Ovary (tissue), 9 donors: ENCODE measurements around the gene RPAP2. TPM values are rescaled to one million over a fixed set of nuclear protein-coding genes. Genes with fewer than 3 reads are reported as not detected.

Experiments used
- DNase-seq, 5 donors: peaks; one replicate each; pipeline ENCODE4 v3.0.0-alpha.2; 2019 to 2020
- H3K27ac ChIP-seq, 2 donors: fragments of 200-600 bp; one replicate each; pipeline versions ENCODE4 v1.5.1 to v1.8.0; 2019 to 2022
- H3K27me3 ChIP-seq: fragments of 200-600 bp; one replicate; pipeline ENCODE4 v1.8.0; 2022
- H3K36me3 ChIP-seq: fragments of 200-600 bp; sonication (generic); one replicate; pipeline ENCODE4 v1.5.1; 2019
- H3K4me1 ChIP-seq: one replicate; pipeline ENCODE4 v1.8.1; 2013; ENCODE audit warnings: mild to moderate bottlenecking, moderate library complexity; ENCODE audit not compliant: insufficient read depth
- H3K4me3 ChIP-seq: fragments of 200-600 bp; sonication (generic); one replicate; pipeline ENCODE4 v1.5.1; 2017
- H3K9me3 ChIP-seq, 2 donors: fragments of 200-600 bp in 1 of 2; sonication (generic) in 1 of 2; one replicate each; pipeline versions ENCODE4 v1.5.1 to v1.8.1; 2013 to 2019; ENCODE audit warnings: mild to moderate bottlenecking in 1 of 2, moderate library complexity in 1 of 2
- EP300 ChIP-seq: sonication (generic); formaldehyde crosslinking; IDR thresholded peaks from one replicate; pipeline ENCODE4 v1.6.1; 2017; ENCODE audit warnings: antibody characterized with exemption
- POLR2A ChIP-seq: fragments of 450-650 bp; IDR thresholded peaks from one replicate; pipeline ENCODE4 v1.6.1; 2017; ENCODE audit warnings: antibody characterized with exemption, mild to moderate bottlenecking, moderate library complexity
- WGBS, 3 donors: extraction: QIAGEN DNeasy Blood & Tissue Kit in 1 of 3; methylation state at CpG; one replicate each; pipeline versions ENCODE4 v1.1.5 to v1.1.7; 2013 to 2017; 5-methylcytosine and 5-hydroxymethylcytosine counted together
- intact Hi-C, 4 donors: fragments of 100-400 bp; cut with DNase I; formaldehyde crosslinking; loops; one replicate each; pipeline versions ENCODE4 v1.11.0 to v1.15.1; 2022 to 2023
- polyA plus RNA-seq, 2 donors: library from polyadenylated mRNA; stranded (reverse); fragments of 200-250 nt in 1 of 2; fragments of 350-450 nt in 1 of 2; fragmentation: Illumina TruSeq in 1 of 2; extraction: RNeasy Lipid Tissue Mini Kit (QIAGEN cat#74804) in 1 of 2; gene quantifications; one replicate each; pipeline ENCODE4 v1.2.3, GENCODE V29; 2013 to 2014
- total RNA-seq, 7 donors: library from RNA; depleted of rRNA in 2 of 7; stranded (reverse); fragments of >200 nt in 2 of 7; fragmentation: NEBNext Ultra II Directional in 3 of 7; extraction: Animal tissue kit (Norgen Biotek cat#: 25700) in 3 of 7; gene quantifications; one replicate each; pipeline versions ENCODE4 v1.1.0 to v1.2.4, GENCODE V29; 2016 to 2023
- TF ChIP-seq, protein P1 (sequence below), 3 donors: fragments of 450-650 bp in 2 of 3; fragments of 200-600 bp in 1 of 3; IDR thresholded peaks; one replicate each; pipeline versions ENCODE4 v1.5.1 to v1.8.0; 2016 to 2022; ENCODE audit warnings: antibody characterized with exemption in 3 of 3, mild to moderate bottlenecking in 1 of 3
- donor health status: DM: no; HTN: no; CAD: no; lungs with moderate emphysema.
- donor health status: DM: no; HTN: no; CAD: no.
- donor health status: Bipolar disorder and iron deficiency.
- donor health status: DM: yes; HTN: yes; CAD: no.
- donor health status: DM: no; HTN: no; CAD: no.
- donor health status: DM: yes; HTN: yes; CAD: no.

Gene RPAP2
- total and polyA plus RNA-seq, 9 donors = 6.3 to 46.4 (median 31.1) TPM

DNA sequence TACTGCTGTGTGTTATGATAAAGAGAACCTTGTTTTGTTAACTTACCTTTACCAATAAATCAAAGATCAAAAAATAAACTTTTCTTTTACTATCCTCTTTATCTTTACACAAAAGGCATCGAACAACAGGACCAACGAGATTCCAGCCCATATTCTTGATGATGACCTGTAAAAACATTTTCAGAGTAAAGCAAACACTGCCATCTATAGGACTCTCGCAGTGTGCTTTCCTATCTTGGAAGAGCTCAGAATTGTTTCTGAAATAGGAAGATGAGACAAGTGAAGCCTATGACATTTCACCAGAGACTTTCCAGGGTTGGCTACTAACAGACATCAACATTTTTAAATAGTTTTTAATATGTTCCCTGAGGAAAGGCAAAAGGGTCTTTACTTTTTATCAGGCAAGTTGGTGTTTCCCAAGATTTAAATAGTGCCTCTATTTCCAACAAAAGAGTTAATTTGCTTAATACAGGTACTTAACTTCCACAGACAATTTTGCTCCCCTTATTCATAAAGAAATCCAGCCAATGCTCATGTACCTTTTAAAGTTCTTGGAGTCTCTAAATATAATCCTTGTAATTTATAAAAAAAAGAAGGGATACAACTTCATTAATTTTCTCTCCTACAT lies 7.4 kb upstream of the RPAP2 start:
- no peak for DNase-seq
- Histone ChIP-seq H3K27me3 (no peaks in the 10 kb centered on the region), H3K4me3 (no peak overlapping the region), H3K27ac (no peak overlapping the region), H3K36me3 (no peaks in the 10 kb centered on the region), H3K4me1 (no peaks in the 10 kb centered on the region), H3K9me3 (no peaks in the 10 kb centered on the region)
- intact Hi-C loops = loop anchor here in 3 of 4 donors (10.0 kb wide), 3 partner anchors 367 to 1007 kb away; partner anchors contain the start of gene CDC7 (in 2 of the 3)
- 7 to 13% (median 8%) methylated on average over 3 of the region's 3 CpGs for WGBS, 3 donors
- TF ChIP-seq, protein P1, sequence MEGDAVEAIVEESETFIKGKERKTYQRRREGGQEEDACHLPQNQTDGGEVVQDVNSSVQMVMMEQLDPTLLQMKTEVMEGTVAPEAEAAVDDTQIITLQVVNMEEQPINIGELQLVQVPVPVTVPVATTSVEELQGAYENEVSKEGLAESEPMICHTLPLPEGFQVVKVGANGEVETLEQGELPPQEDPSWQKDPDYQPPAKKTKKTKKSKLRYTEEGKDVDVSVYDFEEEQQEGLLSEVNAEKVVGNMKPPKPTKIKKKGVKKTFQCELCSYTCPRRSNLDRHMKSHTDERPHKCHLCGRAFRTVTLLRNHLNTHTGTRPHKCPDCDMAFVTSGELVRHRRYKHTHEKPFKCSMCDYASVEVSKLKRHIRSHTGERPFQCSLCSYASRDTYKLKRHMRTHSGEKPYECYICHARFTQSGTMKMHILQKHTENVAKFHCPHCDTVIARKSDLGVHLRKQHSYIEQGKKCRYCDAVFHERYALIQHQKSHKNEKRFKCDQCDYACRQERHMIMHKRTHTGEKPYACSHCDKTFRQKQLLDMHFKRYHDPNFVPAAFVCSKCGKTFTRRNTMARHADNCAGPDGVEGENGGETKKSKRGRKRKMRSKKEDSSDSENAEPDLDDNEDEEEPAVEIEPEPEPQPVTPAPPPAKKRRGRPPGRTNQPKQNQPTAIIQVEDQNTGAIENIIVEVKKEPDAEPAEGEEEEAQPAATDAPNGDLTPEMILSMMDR (IDR thresholded peaks at IDR 0.05) = peak in 2 of 3 donors; percentile 26 to 45
- TF ChIP-seq EP300 = no peak
- no peak for TF ChIP-seq POLR2A

DNA sequence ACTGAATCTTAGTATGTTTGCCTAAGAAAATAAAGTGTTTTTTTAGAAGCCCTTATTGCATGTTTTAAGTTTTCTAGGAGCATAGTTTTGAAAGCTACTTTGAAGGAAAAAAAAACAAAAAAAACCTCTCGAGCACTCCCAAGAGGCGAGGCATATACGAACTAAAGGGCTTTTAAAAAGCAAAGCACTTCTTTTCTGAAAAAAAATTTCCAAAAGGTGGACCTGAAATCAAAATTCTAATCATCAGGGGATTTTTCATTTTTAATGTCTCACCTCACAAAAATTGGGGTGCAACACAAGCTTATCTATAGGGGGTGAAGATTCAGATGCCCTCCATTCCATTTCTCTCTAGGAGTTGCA lies 666 bp upstream of the RPAP2 start:
- no peaks in the 10 kb centered on the region for H3K36me3 ChIP-seq
- peak overlapping the region; percentile 79 to 90 for H3K27ac ChIP-seq
- H3K4me3 ChIP-seq = peak overlapping the region; percentile 66
- no peaks in the 10 kb centered on the region for H3K9me3 ChIP-seq
- intact Hi-C loops = loop anchor here in 3 of 4 donors (10.0 kb wide), 3 partner anchors 373 to 1013 kb away; partner anchors contain the start of gene CDC7 (in 2 of the 3)
- 8 to 15% (median 12%) methylated on average over 3 of the region's 3 CpGs for WGBS, 3 donors
- no peaks in the 10 kb centered on the region for H3K27me3 ChIP-seq
- TF ChIP-seq EP300 = no peak
- no peak for DNase-seq
- H3K4me1 ChIP-seq = peaks cover 5% of the 10 kb centered on the region

- WGBS, 3 donors = 36 to 40% (median 37%) methylated on average over 11 of the region's 11 CpGs
- TF ChIP-seq, protein P1 (IDR thresholded peaks at IDR 0.05) = no peak
- intact Hi-C loops = loop anchor here in 3 of 4 donors (10.0 kb wide), 3 partner anchors 375 to 1015 kb away; partner anchors contain the start of gene CDC7 (in 2 of the 3)
- peaks cover 5% of the 10 kb centered on the region for H3K4me1 ChIP-seq
- DNase-seq = no peak
- H3K36me3 ChIP-seq = no peaks in the 10 kb centered on the region
- no peaks in the 10 kb centered on the region for H3K9me3 ChIP-seq
- H3K27me3 ChIP-seq = no peaks in the 10 kb centered on the region
- H3K4me3 ChIP-seq = peak overlapping the region; percentile 66
- H3K27ac ChIP-seq = peak overlapping the region; percentile 79 to 90
Measured at GRCh38 chr1:92299477-92300150, 755 bp downstream of the RPAP2 start.

DNA sequence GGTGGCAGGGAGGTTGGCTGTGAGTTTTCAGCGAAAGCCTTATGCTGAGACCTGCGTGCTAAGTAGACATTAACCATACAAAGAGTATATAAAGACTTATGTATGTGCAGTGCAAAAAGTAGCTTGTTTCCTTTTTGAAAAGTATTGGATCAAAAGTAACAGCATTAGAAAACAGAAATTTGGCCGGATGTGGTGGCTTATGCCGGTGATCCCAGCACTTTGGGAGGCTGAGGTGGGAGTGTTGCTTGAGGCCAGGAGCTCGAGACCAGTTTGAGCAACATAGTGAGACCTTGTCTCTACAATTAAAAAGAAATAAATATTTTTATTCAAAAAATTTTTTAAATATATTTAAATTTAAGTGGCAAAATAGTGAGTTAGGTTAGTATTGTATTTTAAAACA lies 2.2 kb downstream of the RPAP2 start:
- no peak overlapping the region for H3K27ac ChIP-seq
- WGBS, 3 donors = 82 to 87% (median 86%) methylated on average over 5 of the region's 5 CpGs
- no peaks in the 10 kb centered on the region for H3K27me3 ChIP-seq
- no peaks in the 10 kb centered on the region for H3K36me3 ChIP-seq
- peaks cover 5% of the 10 kb centered on the region for H3K4me1 ChIP-seq
- no peak overlapping the region for H3K4me3 ChIP-seq
- intact Hi-C loops = no loop called here
- no peaks in the 10 kb centered on the region for H3K9me3 ChIP-seq
- no peak for DNase-seq
- TF ChIP-seq EP300 (no peak), POLR2A (no peak)
- TF ChIP-seq, protein P1 (IDR thresholded peaks at IDR 0.05) = no peak

GRCh38 chr1:92306020-92306419 lies 7.2 kb downstream of the RPAP2 start:
- H3K27ac ChIP-seq = no peak overlapping the region
- no peak for DNase-seq
- TF ChIP-seq, protein P1 (IDR thresholded peaks at IDR 0.05) = no peak
- TF ChIP-seq EP300 = no peak
- TF ChIP-seq POLR2A = no peak
- intact Hi-C loops = no loop called here
- H3K4me1 ChIP-seq = peaks cover under 1% of the 10 kb centered on the region
- no peaks in the 10 kb centered on the region for H3K36me3 ChIP-seq
- no peaks in the 10 kb centered on the region for H3K9me3 ChIP-seq
- H3K4me3 ChIP-seq = no peak overlapping the region
- H3K27me3 ChIP-seq = no peaks in the 10 kb centered on the region
